Pons (tissue), 1 donor: ENCODE measurements around the gene BMI1.
"Not testable (repeated sequence)": the region's sequence is repeated elsewhere in the genome, so short reads cannot be mapped to it uniquely, and the experiment has no call there.

Experiments
- DNase-seq: peaks from one replicate; pipeline ENCODE4 v3.0.0-alpha.2; 2016; ENCODE audit warnings: low spot score

The BMI1 gene

GRCh38 chr10:22339761-22340328 is 18.9 kb downstream of the BMI1 start:
- DNase-seq, result peak; percentile 82

GRCh38 chr10:22340329-22341189 is 19.7 kb downstream of the BMI1 start:
- no peak for DNase-seq

GRCh38 chr10:22341190-22341925 is 20.5 kb downstream of the BMI1 start:
- peak; percentile 44 for DNase-seq

GRCh38 chr10:22341926-22342196 is 21.0 kb downstream of the BMI1 start:
- DNase-seq, result no peak

- no peak for DNase-seq
These were observed 21.5 kb downstream of the BMI1 start for GRCh38 chr10:22342421-22342820.

- no peak for DNase-seq
These were observed 22.8 kb downstream of the BMI1 start for GRCh38 chr10:22343731-22344130.

- no peak for DNase-seq
These were observed 23.4 kb downstream of the BMI1 start for GRCh38 chr10:22344249-22344648.

GRCh38 chr10:22344781-22345300 is 23.9 kb downstream of the BMI1 start:
- no peak for DNase-seq

GRCh38 chr10:22345301-22346095 is 24.6 kb downstream of the BMI1 start, which contains the start of gene SPAG6:
TSS of gene SPAG6 (plus strand) at chr10:22345496. CDS start at chr10:22345612, 116 bp downstream.
- no peak for DNase-seq

GRCh38 chr10:22346096-22346661 is 25.3 kb downstream of the BMI1 start:
- DNase-seq, result no peak

GRCh38 chr10:22349755-22350154 is 28.9 kb downstream of the BMI1 start:
- DNase-seq, result no peak

- no peak for DNase-seq
These were observed 30.3 kb downstream of the BMI1 start for GRCh38 chr10:22351131-22351703.

GRCh38 chr10:22356324-22356873 is 35.5 kb downstream of the BMI1 start:
- no peak for DNase-seq

GRCh38 chr10:22357770-22358169 is 36.9 kb downstream of the BMI1 start:
- not testable (repeated sequence) for DNase-seq

GRCh38 chr10:22363305-22363704 is 42.4 kb downstream of the BMI1 start:
- no peak for DNase-seq

- no peak for DNase-seq
These were observed 43.7 kb downstream of the BMI1 start for GRCh38 chr10:22364407-22365140.

GRCh38 chr10:22365233-22365632 is 44.3 kb downstream of the BMI1 start:
- peak; percentile 75 for DNase-seq

- no peak for DNase-seq
These were observed 44.9 kb downstream of the BMI1 start for GRCh38 chr10:22365644-22366434.

- no peak for DNase-seq
These were observed 45.5 kb downstream of the BMI1 start for GRCh38 chr10:22366435-22366703.

- no peak for DNase-seq
These were observed 45.9 kb downstream of the BMI1 start for GRCh38 chr10:22366771-22367170.
